HepG2 (cell line): Measurements from ENCODE around the gene SART1. TPM values are rescaled to one million over a fixed set of nuclear protein-coding genes. Genes with fewer than 3 reads are reported as not detected.

ENCODE experiments used
- ARID2 ChIP-seq: sonication (generic); formaldehyde crosslinking; IDR thresholded peaks from 2 replicates; pipeline ENCODE4 v1.8.1; 2022; ENCODE audit warnings: mild to moderate bottlenecking, missing genetic modification reagents, borderline replicate concordance
- DMTF1 ChIP-seq: sonication (generic); formaldehyde crosslinking; IDR thresholded peaks from 2 replicates; pipeline ENCODE4 v1.4.0; 2020; ENCODE audit warnings: mild to moderate bottlenecking, missing genetic modification reagents
- GABPB1 ChIP-seq: IDR thresholded peaks from 2 replicates; pipeline ENCODE4 v1.6.1; 2016; ENCODE audit warnings: mild to moderate bottlenecking, missing genetic modification reagents, moderate library complexity, missing compliant biosample characterization
- HOXA7 ChIP-seq: sonication (generic); formaldehyde crosslinking; IDR thresholded peaks from 2 replicates; pipeline ENCODE4 v1.8.1; 2022; ENCODE audit warnings: mild to moderate bottlenecking, missing genetic modification reagents, moderate library complexity
- POGK ChIP-seq: sonication (generic); formaldehyde crosslinking; conservative IDR thresholded peaks from 2 replicates; pipeline ENCODE4 v1.8.0; 2022; ENCODE audit warnings: mild to moderate bottlenecking, moderate library complexity, missing genetic modification reagents
- ZBTB21 ChIP-seq: sonication (generic); formaldehyde crosslinking; IDR thresholded peaks from 2 replicates; pipeline ENCODE4 v1.4.0; 2020; ENCODE audit warnings: missing genetic modification reagents
- ZNF138 ChIP-seq: sonication (generic); formaldehyde crosslinking; IDR thresholded peaks from 2 replicates; pipeline ENCODE4 v1.5.0; 2020; ENCODE audit warnings: mild to moderate bottlenecking, low read depth, missing genetic modification reagents
- ZNF83 ChIP-seq: sonication (generic); formaldehyde crosslinking; IDR thresholded peaks from 2 replicates; pipeline ENCODE4 v1.4.0; 2020; ENCODE audit warnings: missing genetic modification reagents, mild to moderate bottlenecking, borderline replicate concordance
- polyA plus RNA-seq, 8 experiments: library from polyadenylated mRNA; depleted of rRNA in 3 of 8; stranded (reverse) in 7 of 8; unstranded in 1 of 8; fragments of >200 nt; fragmentation: Illumina TruSeq in 4 of 8; extraction: Trizol in 4 of 8; gene quantifications; 2 replicates each; pipeline versions ENCODE4 v1.2.1 to v1.2.3, GENCODE V29; 2011 to 2016; ENCODE audit warnings: low read depth in 4 of 8, missing spikeins in 1 of 8, mixed read lengths in 1 of 8; ENCODE audit not compliant: insufficient read depth in 1 of 8
- total RNA-seq, 5 experiments: library from RNA; depleted of rRNA; stranded (reverse); fragments of >200 nt; fragmentation: Illumina TruSeq; extraction: Trizol; gene quantifications; 2 replicates each; pipeline ENCODE4 v1.2.3, GENCODE V29; 2016; ENCODE audit warnings: low read depth in 1 of 5
- TF ChIP-seq, protein P1 (sequence below): sonication (generic); formaldehyde crosslinking; IDR thresholded peaks from 2 replicates; pipeline ENCODE4 v1.8.0; 2022; ENCODE audit warnings: mild to moderate bottlenecking, missing genetic modification reagents, moderate library complexity
- TF ChIP-seq, protein P2 (sequence below): sonication (generic); formaldehyde crosslinking; IDR thresholded peaks from 2 replicates; pipeline ENCODE4 v1.5.0; 2020; ENCODE audit warnings: missing genetic modification reagents
- TF ChIP-seq, protein P3 (sequence below): sonication (generic); formaldehyde crosslinking; IDR thresholded peaks from 2 replicates; pipeline ENCODE4 v1.4.0; 2020; ENCODE audit warnings: missing genetic modification reagents

Gene SART1
- total and polyA plus RNA-seq, 2 of the 13 experiments (the other 11 are each of a cell fraction or from before 2014, with no cell fraction given) = 11.3 to 22.5 TPM

- TF ChIP-seq ZNF83 (CRISPR knock-in tag) = no peak
- no peak for TF ChIP-seq ARID2 (CRISPR knock-in tag)
- TF ChIP-seq, protein P1, sequence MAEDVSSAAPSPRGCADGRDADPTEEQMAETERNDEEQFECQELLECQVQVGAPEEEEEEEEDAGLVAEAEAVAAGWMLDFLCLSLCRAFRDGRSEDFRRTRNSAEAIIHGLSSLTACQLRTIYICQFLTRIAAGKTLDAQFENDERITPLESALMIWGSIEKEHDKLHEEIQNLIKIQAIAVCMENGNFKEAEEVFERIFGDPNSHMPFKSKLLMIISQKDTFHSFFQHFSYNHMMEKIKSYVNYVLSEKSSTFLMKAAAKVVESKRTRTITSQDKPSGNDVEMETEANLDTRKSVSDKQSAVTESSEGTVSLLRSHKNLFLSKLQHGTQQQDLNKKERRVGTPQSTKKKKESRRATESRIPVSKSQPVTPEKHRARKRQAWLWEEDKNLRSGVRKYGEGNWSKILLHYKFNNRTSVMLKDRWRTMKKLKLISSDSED (CRISPR knock-in tag) = no peak
- TF ChIP-seq DMTF1 = no peak
- TF ChIP-seq, protein P2, sequence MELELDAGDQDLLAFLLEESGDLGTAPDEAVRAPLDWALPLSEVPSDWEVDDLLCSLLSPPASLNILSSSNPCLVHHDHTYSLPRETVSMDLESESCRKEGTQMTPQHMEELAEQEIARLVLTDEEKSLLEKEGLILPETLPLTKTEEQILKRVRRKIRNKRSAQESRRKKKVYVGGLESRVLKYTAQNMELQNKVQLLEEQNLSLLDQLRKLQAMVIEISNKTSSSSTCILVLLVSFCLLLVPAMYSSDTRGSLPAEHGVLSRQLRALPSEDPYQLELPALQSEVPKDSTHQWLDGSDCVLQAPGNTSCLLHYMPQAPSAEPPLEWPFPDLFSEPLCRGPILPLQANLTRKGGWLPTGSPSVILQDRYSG = no peak
- TF ChIP-seq, protein P3, sequence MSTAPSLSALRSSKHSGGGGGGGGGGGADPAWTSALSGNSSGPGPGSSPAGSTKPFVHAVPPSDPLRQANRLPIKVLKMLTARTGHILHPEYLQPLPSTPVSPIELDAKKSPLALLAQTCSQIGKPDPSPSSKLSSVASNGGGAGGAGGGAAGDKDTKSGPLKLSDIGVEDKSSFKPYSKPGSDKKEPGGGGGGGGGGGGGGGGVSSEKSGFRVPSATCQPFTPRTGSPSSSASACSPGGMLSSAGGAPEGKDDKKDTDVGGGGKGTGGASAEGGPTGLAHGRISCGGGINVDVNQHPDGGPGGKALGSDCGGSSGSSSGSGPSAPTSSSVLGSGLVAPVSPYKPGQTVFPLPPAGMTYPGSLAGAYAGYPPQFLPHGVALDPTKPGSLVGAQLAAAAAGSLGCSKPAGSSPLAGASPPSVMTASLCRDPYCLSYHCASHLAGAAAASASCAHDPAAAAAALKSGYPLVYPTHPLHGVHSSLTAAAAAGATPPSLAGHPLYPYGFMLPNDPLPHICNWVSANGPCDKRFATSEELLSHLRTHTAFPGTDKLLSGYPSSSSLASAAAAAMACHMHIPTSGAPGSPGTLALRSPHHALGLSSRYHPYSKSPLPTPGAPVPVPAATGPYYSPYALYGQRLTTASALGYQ (CRISPR knock-in tag) = no peak
- TF ChIP-seq GABPB1 (CRISPR knock-in tag) = no peak
- no peak for TF ChIP-seq HOXA7 (CRISPR knock-in tag)
- no peak for TF ChIP-seq ZNF138 (CRISPR knock-in tag)
- no peak for TF ChIP-seq ZBTB21 (CRISPR knock-in tag)
- TF ChIP-seq POGK = no peak
Measured at GRCh38 chr11:65918211-65919140, 43.1 kb upstream of the SART1 start, which contains the start of gene C11orf68 (continued).
